ENCODE data around the gene MBD3L4.

Gene MBD3L4

GRCh38 chr19:7007859-7008258 lies 32.1 kb downstream of the MBD3L4 start:
- DNase-seq (no peak), ATAC-seq (no peak)
- Mint-ChIP-seq H3K36me3 (ENCODE audit: low read depth) (no peaks in the 10 kb centered on the region), H3K4me3 (no peak overlapping the region), H3K27me3 (no peaks in the 10 kb centered on the region), H3K9me3 (no peaks in the 10 kb centered on the region), H3K27ac (no peak overlapping the region), H3K4me1 (peaks cover 37% of the 10 kb centered on the region)

DNA sequence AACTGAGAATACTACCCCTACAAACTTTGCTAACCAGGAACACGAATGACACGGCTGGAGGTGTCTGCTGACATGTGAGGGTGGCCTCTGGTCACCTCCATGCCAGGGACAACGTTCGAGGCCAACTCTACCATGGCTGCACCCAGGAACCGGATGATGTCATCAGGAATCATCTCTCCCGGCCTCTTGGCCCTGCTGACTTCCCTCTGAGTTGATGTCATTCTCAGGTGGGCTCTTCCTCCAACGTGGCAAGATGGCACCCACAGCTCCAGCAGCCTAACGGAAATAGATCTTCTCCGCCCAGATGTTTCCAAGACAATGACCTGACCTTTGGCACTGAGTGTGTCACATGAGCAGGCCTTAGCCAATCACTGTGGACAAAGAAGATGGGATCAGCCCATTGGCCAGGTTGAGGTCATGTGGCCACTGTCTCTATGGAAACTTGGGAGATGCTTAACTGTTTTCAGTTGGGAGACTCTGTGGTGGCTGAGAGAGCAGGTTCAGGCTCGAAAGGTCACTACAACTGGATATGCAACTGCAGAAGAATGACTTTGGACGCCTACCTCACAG lies 33.8 kb downstream of the MBD3L4 start:
- H3K27me3 Mint-ChIP-seq: peaks cover 2% of the 10 kb centered on the region
- no peak for DNase-seq
- no peak overlapping the region for H3K27ac Mint-ChIP-seq
- no peaks in the 10 kb centered on the region for H3K9me3 Mint-ChIP-seq
- ATAC-seq: no peak
- H3K4me1 Mint-ChIP-seq: peaks cover 36% of the 10 kb centered on the region
- no peak overlapping the region for H3K4me3 Mint-ChIP-seq
- no peaks in the 10 kb centered on the region for H3K36me3 Mint-ChIP-seq (ENCODE audit: low read depth)

GRCh38 chr19:7004313-7004931 lies 35.6 kb downstream of the MBD3L4 start:
- peaks cover 2% of the 10 kb centered on the region for H3K27me3 Mint-ChIP-seq
- ATAC-seq (no peak), DNase-seq (no peak)
- H3K9me3 Mint-ChIP-seq: no peaks in the 10 kb centered on the region
- H3K4me3 Mint-ChIP-seq: no peak overlapping the region
- H3K27ac Mint-ChIP-seq: no peak overlapping the region
- peaks cover 22% of the 10 kb centered on the region for H3K4me1 Mint-ChIP-seq
- no peaks in the 10 kb centered on the region for H3K36me3 Mint-ChIP-seq (ENCODE audit: low read depth)

GRCh38 chr19:7000816-7001215 lies 39.2 kb downstream of the MBD3L4 start:
- ATAC-seq (no peak), DNase-seq (no peak)
- no peak overlapping the region for H3K4me3 Mint-ChIP-seq
- H3K9me3 Mint-ChIP-seq: peaks cover 3% of the 10 kb centered on the region
- H3K27ac Mint-ChIP-seq: no peak overlapping the region
- peaks cover 2% of the 10 kb centered on the region for H3K27me3 Mint-ChIP-seq
- H3K36me3 Mint-ChIP-seq (ENCODE audit: low read depth): no peaks in the 10 kb centered on the region
- peaks cover 4% of the 10 kb centered on the region for H3K4me1 Mint-ChIP-seq

GRCh38 chr19:7000333-7000732 lies 39.6 kb downstream of the MBD3L4 start:
- Mint-ChIP-seq H3K27me3 (peaks cover 2% of the 10 kb centered on the region), H3K4me3 (no peak overlapping the region), H3K36me3 (ENCODE audit: low read depth) (no peaks in the 10 kb centered on the region), H3K9me3 (peaks cover 6% of the 10 kb centered on the region), H3K4me1 (peaks cover 4% of the 10 kb centered on the region), H3K27ac (no peak overlapping the region)
- DNase-seq: no peak
- no peak for ATAC-seq

DNA sequence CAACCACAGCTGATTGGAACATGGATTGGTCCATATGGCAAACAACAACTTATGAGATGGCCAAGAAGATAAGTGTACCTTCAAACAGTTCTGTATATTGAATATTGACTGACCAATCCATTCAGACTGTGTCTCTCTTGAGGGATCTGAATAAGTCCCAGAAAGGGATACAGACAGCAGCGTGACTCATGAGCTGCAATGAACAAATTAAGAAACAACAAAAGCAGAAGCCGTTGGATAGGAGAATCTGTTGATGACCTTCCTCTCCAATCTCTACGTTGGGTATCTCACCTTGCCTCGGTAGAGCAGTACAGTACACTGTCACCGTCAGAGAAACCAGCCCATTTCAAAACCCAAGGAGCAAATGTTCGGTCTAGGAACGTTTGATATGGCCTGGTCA lies 40.0 kb downstream of the MBD3L4 start:
- no peak for ATAC-seq
- Mint-ChIP-seq H3K4me1 (peaks cover 4% of the 10 kb centered on the region), H3K9me3 (peaks cover 10% of the 10 kb centered on the region)

GRCh38 chr19:6997679-6998445 lies 42.1 kb downstream of the MBD3L4 start:
- H3K9me3 Mint-ChIP-seq: peaks cover 13% of the 10 kb centered on the region
- no peak overlapping the region for H3K27ac Mint-ChIP-seq

More for the DNA sequence above, 40.0 kb downstream of the MBD3L4 start:
- H3K4me3 Mint-ChIP-seq: no peak overlapping the region
- no peak for DNase-seq
- H3K27me3 Mint-ChIP-seq: peaks cover 2% of the 10 kb centered on the region
- H3K27ac Mint-ChIP-seq: no peak overlapping the region
- no peaks in the 10 kb centered on the region for H3K36me3 Mint-ChIP-seq (ENCODE audit: low read depth)

GRCh38 chr19:6996810-6997209 lies 43.2 kb downstream of the MBD3L4 start:
- H3K4me1 Mint-ChIP-seq: peaks cover 4% of the 10 kb centered on the region
- H3K36me3 Mint-ChIP-seq (ENCODE audit: low read depth): no peaks in the 10 kb centered on the region
- no peak overlapping the region for H3K27ac Mint-ChIP-seq
- ATAC-seq (no peak), DNase-seq (no peak)
- H3K4me3 Mint-ChIP-seq: no peak overlapping the region
- peaks cover 13% of the 10 kb centered on the region for H3K9me3 Mint-ChIP-seq
- H3K27me3 Mint-ChIP-seq: no peaks in the 10 kb centered on the region

More at GRCh38 chr19:6997679-6998445, 42.1 kb downstream of the MBD3L4 start:
- Mint-ChIP-seq H3K4me3 (no peak overlapping the region), H3K36me3 (ENCODE audit: low read depth) (no peaks in the 10 kb centered on the region), H3K27me3 (peaks cover 2% of the 10 kb centered on the region), H3K4me1 (peaks cover 4% of the 10 kb centered on the region)
- DNase-seq: no peak
- no peak for ATAC-seq

GRCh38 chr19:6995054-6995453 lies 44.9 kb downstream of the MBD3L4 start:
- DNase-seq: no peak
- Mint-ChIP-seq H3K27me3 (no peaks in the 10 kb centered on the region), H3K4me1 (peaks cover 4% of the 10 kb centered on the region), H3K9me3 (peaks cover 13% of the 10 kb centered on the region), H3K36me3 (ENCODE audit: low read depth) (no peaks in the 10 kb centered on the region), H3K27ac (no peak overlapping the region), H3K4me3 (no peak overlapping the region)
- no peak for ATAC-seq

GRCh38 chr19:6988257-6988656 lies 51.7 kb downstream of the MBD3L4 start:
- H3K27me3 Mint-ChIP-seq: no peaks in the 10 kb centered on the region
- no peak overlapping the region for H3K4me3 Mint-ChIP-seq
- H3K27ac Mint-ChIP-seq: no peak overlapping the region
- H3K9me3 Mint-ChIP-seq: peaks cover 23% of the 10 kb centered on the region
- H3K36me3 Mint-ChIP-seq (ENCODE audit: low read depth): peaks cover 10% of the 10 kb centered on the region
- peaks cover 2% of the 10 kb centered on the region for H3K4me1 Mint-ChIP-seq
- no peak for ATAC-seq
- DNase-seq: no peak

- Mint-ChIP-seq H3K27me3 (peaks cover 2% of the 10 kb centered on the region), H3K9me3 (peaks cover 26% of the 10 kb centered on the region), H3K36me3 (ENCODE audit: low read depth) (peaks cover 12% of the 10 kb centered on the region), H3K27ac (no peak overlapping the region), H3K4me3 (no peak overlapping the region), H3K4me1 (peaks cover 2% of the 10 kb centered on the region)
- ATAC-seq (no peak), DNase-seq (no peak)
These were observed 52.1 kb downstream of the MBD3L4 start for GRCh38 chr19:6987850-6988249.
